T-helper 17 cell (primary cell): ENCODE measurements around the gene TMEM200C. TPM values are rescaled to one million over a fixed set of nuclear protein-coding genes. Genes with fewer than 3 reads are reported as not detected.

Source experiments
- ATAC-seq: fragments of 150-1000 bp; cut with Tn5 transposase; 2 replicates; pipeline ENCODE4 v1.10.0; 2021; ENCODE audit warnings: mild to moderate bottlenecking, moderate library complexity
- DNase-seq, 3 donors: peaks; one replicate each; pipeline versions ENCODE4 v3.0.0 to v3.0.0-alpha.2; 2020 to 2021
- H3K9me3 ChIP-seq: one replicate; pipeline ENCODE4 v1.7.0; 2013; ENCODE audit warnings: low read length, mild to moderate bottlenecking; ENCODE audit not compliant: control insufficient read depth, poor library complexity, severe bottlenecking
- H3K27ac Mint-ChIP-seq: one replicate; pipeline ENCODE4 v1.8.0; 2022; ENCODE audit warnings: mild to moderate bottlenecking, moderate library complexity, mixed read lengths
- H3K27me3 Mint-ChIP-seq: one replicate; pipeline ENCODE4 v1.8.0; 2022; ENCODE audit warnings: mixed read lengths
- H3K36me3 Mint-ChIP-seq: one replicate; pipeline ENCODE4 v1.8.0; 2022; ENCODE audit warnings: low read depth, mixed read lengths
- H3K4me1 Mint-ChIP-seq: one replicate; pipeline ENCODE4 v1.8.0; 2022; ENCODE audit warnings: mild to moderate bottlenecking, mixed read lengths
- H3K4me3 Mint-ChIP-seq: one replicate; pipeline ENCODE4 v1.8.0; 2022; ENCODE audit warnings: mild to moderate bottlenecking, moderate library complexity, mixed read lengths
- total RNA-seq, 4 donors: library from RNA in 2 of 4; stranded (reverse) in 2 of 4; gene quantifications; one replicate each; pipeline ENCODE4 v1.2.3 and lab custom pipeline; 2022 to 2026

Gene TMEM200C
- total RNA-seq (not detected), total RNA-seq (lab: John Stamatoyannopoulos, UW) (0 reads per million in 2 donors)

- Mint-ChIP-seq H3K27ac (no peak within 1 kb of the TSS), H3K36me3 (no peaks in the 10 kb centered on the region), H3K4me3 (peak within 1 kb of the TSS; percentile 66), H3K27me3 (peaks cover 77% of the 10 kb centered on the region), H3K4me1 (no peaks in the 10 kb centered on the region)
- DNase-seq = no peak
- ATAC-seq = no peak
- H3K9me3 ChIP-seq = no peaks in the 10 kb centered on the region
These were observed at the start of gene TMEM200C for GRCh38 chr18:5895299-5895875. Gene TMEM200C (minus strand): TSS chr18:5895522. CDS start chr18:5892063, 3,459 bp downstream.

- no peak overlapping the region for H3K27ac Mint-ChIP-seq
These were observed 49.1 kb upstream of the TMEM200C start for GRCh38 chr18:5944448-5944847.

GRCh38 chr18:5943514-5943913 lies 48.2 kb upstream of the TMEM200C start:
- peaks cover 5% of the 10 kb centered on the region for H3K27me3 Mint-ChIP-seq
- H3K27ac Mint-ChIP-seq = peak overlapping the region; percentile 27

More at GRCh38 chr18:5944448-5944847, 49.1 kb upstream of the TMEM200C start:
- ATAC-seq (no peak), DNase-seq (no peak)
- no peaks in the 10 kb centered on the region for H3K9me3 ChIP-seq
- Mint-ChIP-seq H3K4me1 (no peaks in the 10 kb centered on the region), H3K27me3 (peaks cover 5% of the 10 kb centered on the region), H3K36me3 (no peaks in the 10 kb centered on the region), H3K4me3 (no peak overlapping the region)

GRCh38 chr18:5942591-5942990 lies 47.3 kb upstream of the TMEM200C start:
- Mint-ChIP-seq H3K27me3 (peaks cover 5% of the 10 kb centered on the region), H3K36me3 (no peaks in the 10 kb centered on the region), H3K27ac (no peak overlapping the region), H3K4me1 (no peaks in the 10 kb centered on the region), H3K4me3 (no peak overlapping the region)
- DNase-seq = no peak
- H3K9me3 ChIP-seq = no peaks in the 10 kb centered on the region
- ATAC-seq = no peak

More at GRCh38 chr18:5943514-5943913, 48.2 kb upstream of the TMEM200C start:
- H3K4me3 Mint-ChIP-seq = no peak overlapping the region
- ATAC-seq (no peak), DNase-seq (no peak)
- H3K9me3 ChIP-seq = no peaks in the 10 kb centered on the region
- no peaks in the 10 kb centered on the region for H3K36me3 Mint-ChIP-seq
- H3K4me1 Mint-ChIP-seq = no peaks in the 10 kb centered on the region

GRCh38 chr18:5941890-5942289 lies 46.6 kb upstream of the TMEM200C start:
- ATAC-seq (no peak), DNase-seq (no peak)
- H3K9me3 ChIP-seq = no peaks in the 10 kb centered on the region
- H3K36me3 Mint-ChIP-seq = no peaks in the 10 kb centered on the region
- H3K27me3 Mint-ChIP-seq = peaks cover 5% of the 10 kb centered on the region
- H3K4me3 Mint-ChIP-seq = no peak overlapping the region
- H3K4me1 Mint-ChIP-seq = no peaks in the 10 kb centered on the region
- H3K27ac Mint-ChIP-seq = no peak overlapping the region

- H3K27ac Mint-ChIP-seq = no peak overlapping the region
- H3K9me3 ChIP-seq = no peaks in the 10 kb centered on the region
- no peak overlapping the region for H3K4me3 Mint-ChIP-seq
- ATAC-seq (no peak), DNase-seq (no peak)
- peaks cover 5% of the 10 kb centered on the region for H3K27me3 Mint-ChIP-seq
- no peaks in the 10 kb centered on the region for H3K36me3 Mint-ChIP-seq
- H3K4me1 Mint-ChIP-seq = no peaks in the 10 kb centered on the region
These were observed 44.7 kb upstream of the TMEM200C start for GRCh38 chr18:5939801-5940667.

- no peak overlapping the region for H3K4me3 Mint-ChIP-seq
- H3K4me1 Mint-ChIP-seq = no peaks in the 10 kb centered on the region
- no peak overlapping the region for H3K27ac Mint-ChIP-seq
- no peak for DNase-seq
- no peak for ATAC-seq
- no peaks in the 10 kb centered on the region for H3K27me3 Mint-ChIP-seq
- H3K9me3 ChIP-seq = no peaks in the 10 kb centered on the region
- H3K36me3 Mint-ChIP-seq = no peaks in the 10 kb centered on the region
These were observed 42.5 kb upstream of the TMEM200C start for GRCh38 chr18:5937795-5938194.

GRCh38 chr18:5937121-5937520 lies 41.8 kb upstream of the TMEM200C start:
- H3K36me3 Mint-ChIP-seq = no peaks in the 10 kb centered on the region
- DNase-seq (no peak), ATAC-seq (no peak)
- H3K4me3 Mint-ChIP-seq = no peak overlapping the region
- H3K9me3 ChIP-seq = no peaks in the 10 kb centered on the region
- no peaks in the 10 kb centered on the region for H3K4me1 Mint-ChIP-seq
- no peak overlapping the region for H3K27ac Mint-ChIP-seq
- H3K27me3 Mint-ChIP-seq = no peaks in the 10 kb centered on the region

- no peak overlapping the region for H3K4me3 Mint-ChIP-seq
- no peaks in the 10 kb centered on the region for H3K9me3 ChIP-seq
- DNase-seq (no peak), ATAC-seq (no peak)
- no peaks in the 10 kb centered on the region for H3K4me1 Mint-ChIP-seq
- H3K27me3 Mint-ChIP-seq = no peaks in the 10 kb centered on the region
- no peaks in the 10 kb centered on the region for H3K36me3 Mint-ChIP-seq
- H3K27ac Mint-ChIP-seq = no peak overlapping the region
These were observed 35.5 kb upstream of the TMEM200C start for GRCh38 chr18:5930789-5931188.

GRCh38 chr18:5918205-5918858 lies 23.0 kb upstream of the TMEM200C start:
- H3K27me3 Mint-ChIP-seq = peaks cover 11% of the 10 kb centered on the region
- H3K4me1 Mint-ChIP-seq = no peaks in the 10 kb centered on the region
- H3K36me3 Mint-ChIP-seq = no peaks in the 10 kb centered on the region
- no peak for ATAC-seq
- no peak overlapping the region for H3K4me3 Mint-ChIP-seq
- DNase-seq = no peak
- H3K27ac Mint-ChIP-seq = no peak overlapping the region
- H3K9me3 ChIP-seq = no peaks in the 10 kb centered on the region

GRCh38 chr18:5914951-5915350 lies 19.6 kb upstream of the TMEM200C start:
- Mint-ChIP-seq H3K36me3 (no peaks in the 10 kb centered on the region), H3K27ac (no peak overlapping the region), H3K27me3 (peaks cover 15% of the 10 kb centered on the region), H3K4me1 (no peaks in the 10 kb centered on the region), H3K4me3 (no peak overlapping the region)
- no peak for DNase-seq
- H3K9me3 ChIP-seq = no peaks in the 10 kb centered on the region
- no peak for ATAC-seq

- Mint-ChIP-seq H3K4me3 (no peak overlapping the region), H3K27ac (no peak overlapping the region), H3K4me1 (no peaks in the 10 kb centered on the region), H3K36me3 (no peaks in the 10 kb centered on the region), H3K27me3 (peaks cover 15% of the 10 kb centered on the region)
- ATAC-seq = no peak
- no peak for DNase-seq
- H3K9me3 ChIP-seq = no peaks in the 10 kb centered on the region
These were observed 18.7 kb upstream of the TMEM200C start for GRCh38 chr18:5914016-5914415.

- ATAC-seq (no peak), DNase-seq (no peak)
- Mint-ChIP-seq H3K27me3 (peaks cover 17% of the 10 kb centered on the region), H3K27ac (no peak overlapping the region), H3K4me3 (no peak overlapping the region), H3K4me1 (no peaks in the 10 kb centered on the region), H3K36me3 (no peaks in the 10 kb centered on the region)
- no peaks in the 10 kb centered on the region for H3K9me3 ChIP-seq
These were observed 17.2 kb upstream of the TMEM200C start for GRCh38 chr18:5912566-5912965.
